Common myeloid progenitor, CD34-positive (primary cell): ENCODE measurements around the gene ZBTB14.

Source experiments
- CTCF ChIA-PET: fragments of 350-600 bp; sonication (Branson Sonifier 250); formaldehyde crosslinking; loops from one replicate; lab custom pipeline; 2021; ENCODE audit warnings: antibody characterized with exemption; lab: Charles Lee
- POLR2A ChIA-PET: fragments of 350-600 bp; sonication (Branson Sonifier 250); formaldehyde crosslinking; loops from one replicate; lab custom pipeline; 2021; ENCODE audit warnings: antibody characterized with exemption; lab: Charles Lee
- DNase-seq, 3 donors: peaks; one replicate each; pipeline versions ENCODE4 v3.0.0 to v3.0.0-alpha.2; 2013
- H3K27ac ChIP-seq, 2 experiments: 1 replicate in 1 of 2; 2 replicates in 1 of 2; pipeline ENCODE4 v1.7.0; 2013; ENCODE audit warnings: inconsistent platforms in 2 of 2, low read length in 2 of 2, mild to moderate bottlenecking in 2 of 2, low read depth in 1 of 2, moderate library complexity in 1 of 2; ENCODE audit not compliant: severe bottlenecking in 2 of 2, insufficient read depth in 1 of 2, poor library complexity in 1 of 2
- H3K27me3 ChIP-seq, 5 experiments: replicated peaks in 2 of 5; 1 replicate in 3 of 5; 2 replicates in 2 of 5; pipeline versions ENCODE4 v1.6.1 to v1.7.0; 2013; ENCODE audit warnings: low read length in 4 of 5, mild to moderate bottlenecking in 2 of 5, moderate library complexity in 2 of 5, inconsistent platforms in 1 of 5; ENCODE audit not compliant: insufficient read depth in 5 of 5, control insufficient read depth in 4 of 5
- H3K36me3 ChIP-seq, 4 experiments: 1 replicate in 2 of 4; 2 replicates in 2 of 4; pipeline versions ENCODE4 v1.6.1 to v1.7.0; 2013; ENCODE audit warnings: low read length in 3 of 4, control low read depth in 1 of 4, mild to moderate bottlenecking in 1 of 4; ENCODE audit not compliant: control insufficient read depth in 4 of 4, insufficient read depth in 4 of 4
- H3K4me1 ChIP-seq, 4 experiments: 1 replicate in 3 of 4; 2 replicates in 1 of 4; pipeline versions ENCODE4 v1.6.1 to v1.7.1; 2013; ENCODE audit warnings: low read length in 3 of 4, mild to moderate bottlenecking in 3 of 4, control low read depth in 1 of 4, inconsistent platforms in 1 of 4, moderate library complexity in 1 of 4; ENCODE audit not compliant: control insufficient read depth in 4 of 4, insufficient read depth in 4 of 4; ENCODE audit errors: control extremely low read depth in 1 of 4
- H3K4me3 ChIP-seq, 7 experiments: 1 replicate in 4 of 7; 2 replicates in 3 of 7; pipeline versions ENCODE4 v1.5.1 to v1.7.0; 2013; ENCODE audit warnings: mild to moderate bottlenecking in 7 of 7, low read length in 6 of 7, moderate library complexity in 6 of 7, inconsistent platforms in 2 of 7, low read depth in 2 of 7, control low read depth in 1 of 7; ENCODE audit not compliant: insufficient read depth in 4 of 7, control insufficient read depth in 1 of 7; ENCODE audit errors: extremely low read depth in 1 of 7
- H3K9me3 ChIP-seq, 5 experiments: 1 replicate in 4 of 5; 2 replicates in 1 of 5; pipeline versions ENCODE4 v1.6.1 to v1.7.1; 2013; ENCODE audit warnings: low read length in 4 of 5, mild to moderate bottlenecking in 2 of 5, inconsistent platforms in 1 of 5, low read depth in 1 of 5, moderate library complexity in 1 of 5; ENCODE audit not compliant: control insufficient read depth in 4 of 5, insufficient read depth in 2 of 5; ENCODE audit errors: control extremely low read depth in 1 of 5
- WGBS: methylation state at CpG from one replicate; pipeline ENCODE4 v1.1.5; 2013; ENCODE audit not compliant: insufficient coverage; 5-methylcytosine and 5-hydroxymethylcytosine counted together

Gene ZBTB14

DNA sequence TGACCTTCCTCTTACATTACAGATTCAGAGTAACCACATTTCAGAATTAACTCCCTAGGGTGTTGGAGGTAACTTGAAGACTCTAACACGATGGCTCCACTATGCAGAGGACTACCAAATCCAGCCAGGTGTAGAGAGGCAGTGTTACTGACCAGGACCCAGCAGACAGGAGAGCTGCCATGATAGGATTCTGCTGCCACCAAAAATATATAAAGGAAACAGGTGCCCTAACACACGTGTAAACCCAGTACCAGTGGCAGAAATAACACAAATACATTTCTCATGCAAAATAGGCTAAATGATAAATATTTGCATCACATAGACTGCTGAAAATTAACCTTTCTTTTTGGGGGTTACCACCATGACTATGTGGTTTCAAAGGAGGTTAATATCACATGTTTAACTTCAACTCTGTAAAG, 7.0 kb downstream of the ZBTB14 start:
- Histone ChIP-seq H3K36me3 (peaks cover 10 to 21% (median 16%) of the 10 kb centered on the region in 4 experiments), H3K4me3 (no peak overlapping the region), H3K27ac (no peak overlapping the region), H3K27me3 (no peaks in the 10 kb centered on the region), H3K9me3 (no peaks in the 10 kb centered on the region), H3K4me1 (peaks cover 0 to 4% (median 2%) of the 10 kb centered on the region in 4 experiments)
- POLR2A ChIA-PET, result no interaction called here
- no CpG with 5 or more reads among the region's 2 CpGs for WGBS
- DNase-seq, result no peak
- CTCF ChIA-PET, result no interaction called here

DNA sequence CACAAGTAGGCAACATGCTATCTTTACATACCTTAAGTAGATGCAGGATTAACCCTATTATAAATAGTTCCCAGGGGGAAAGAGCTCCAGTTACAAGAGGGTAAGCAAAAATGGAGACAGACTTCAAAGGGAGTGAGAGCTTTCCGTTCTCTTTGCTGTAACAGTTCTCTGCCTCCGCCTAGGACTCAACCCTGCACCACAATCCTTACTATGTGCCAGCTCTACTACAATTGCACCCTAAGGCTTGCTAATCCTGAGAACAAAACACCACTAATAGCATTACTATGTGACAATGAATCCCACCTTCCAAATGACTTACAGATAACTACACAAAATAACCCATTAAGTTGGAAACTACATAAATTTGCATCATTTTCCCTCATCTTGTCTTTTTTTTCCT, 7.7 kb downstream of the ZBTB14 start:
- ChIA-PET CTCF (no interaction called here), POLR2A (no interaction called here)
- H3K4me3 ChIP-seq, result no peak overlapping the region
- peaks cover 0 to 3% (median 1%) of the 10 kb centered on the region in 4 experiments for H3K4me1 ChIP-seq
- no peaks in the 10 kb centered on the region for H3K27me3 ChIP-seq
- no peak for DNase-seq
- peaks cover 10 to 21% (median 16%) of the 10 kb centered on the region in 4 experiments for H3K36me3 ChIP-seq
- H3K9me3 ChIP-seq, result no peaks in the 10 kb centered on the region
- no peak overlapping the region for H3K27ac ChIP-seq
- WGBS, result 64% methylated on average over 2 of the region's 2 CpGs

DNA sequence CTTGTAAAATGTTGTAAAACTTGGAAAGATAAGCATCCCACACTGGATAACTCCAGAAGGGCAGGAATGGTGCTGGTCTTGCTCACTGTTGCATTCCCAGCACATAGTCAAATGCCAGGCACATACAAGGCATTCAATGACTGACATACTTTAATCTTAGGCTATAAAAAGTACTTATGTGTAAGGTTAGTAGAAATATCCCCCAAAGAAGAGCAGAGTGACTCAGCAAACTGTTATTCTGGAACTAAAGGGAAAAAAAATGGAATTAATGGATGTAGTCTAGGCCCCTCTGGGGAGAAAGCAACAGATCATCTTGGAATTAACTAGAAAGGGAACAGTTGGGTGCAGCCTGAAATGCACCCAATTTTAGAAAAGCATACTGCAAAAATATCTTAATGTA, 9.0 kb downstream of the ZBTB14 start:
- CTCF ChIA-PET, result interaction anchor here (1.2 kb wide), 1 partner anchor 55 kb away, joined by 3 read pairs; no protein-coding TSS in a partner anchor
- Histone ChIP-seq H3K36me3 (peaks cover 9 to 16% (median 12%) of the 10 kb centered on the region in 4 experiments), H3K4me1 (peaks cover 0 to 5% (median 2%) of the 10 kb centered on the region in 4 experiments), H3K27ac (no peak overlapping the region), H3K9me3 (no peaks in the 10 kb centered on the region), H3K27me3 (no peaks in the 10 kb centered on the region), H3K4me3 (no peak overlapping the region)
- DNase-seq, result no peak
- POLR2A ChIA-PET, result no interaction called here

DNA sequence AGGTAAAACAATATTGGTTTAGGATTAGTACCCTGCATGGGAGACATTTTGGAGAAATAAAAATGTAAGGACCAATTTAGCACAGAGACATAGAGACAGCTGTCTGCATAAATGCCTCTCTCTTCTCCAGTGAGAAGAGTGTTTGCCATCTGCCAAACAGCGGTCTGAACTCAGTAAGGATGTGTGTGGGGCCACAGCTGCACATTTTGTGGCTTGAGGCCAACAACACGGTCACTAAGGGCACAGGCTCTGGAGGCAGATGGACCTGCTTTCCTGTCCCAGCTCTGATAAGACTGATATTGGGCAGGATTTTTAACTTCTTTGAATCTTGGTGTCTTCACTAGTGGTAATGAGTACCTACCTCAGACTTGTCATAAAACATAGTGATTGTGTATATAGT, 10.2 kb downstream of the ZBTB14 start:
- H3K36me3 ChIP-seq, result peaks cover 0 to 6% (median 3%) of the 10 kb centered on the region in 4 experiments
- 68% methylated on average over 2 of the region's 2 CpGs for WGBS
- DNase-seq, result peak in 2 of 3 donors; percentile 22 to 25
- no peak overlapping the region for H3K27ac ChIP-seq
- POLR2A ChIA-PET, result no interaction called here
- H3K9me3 ChIP-seq, result peaks cover 0 to 4% (median 0%) of the 10 kb centered on the region in 5 experiments
- H3K4me1 ChIP-seq, result peaks cover 0 to 5% (median 2%) of the 10 kb centered on the region in 4 experiments
- H3K4me3 ChIP-seq, result no peak overlapping the region
- CTCF ChIA-PET, result interaction anchor here (1.0 kb wide), 1 partner anchor 45 kb away, joined by 3 read pairs; no protein-coding TSS in a partner anchor
- no peaks in the 10 kb centered on the region for H3K27me3 ChIP-seq

DNA sequence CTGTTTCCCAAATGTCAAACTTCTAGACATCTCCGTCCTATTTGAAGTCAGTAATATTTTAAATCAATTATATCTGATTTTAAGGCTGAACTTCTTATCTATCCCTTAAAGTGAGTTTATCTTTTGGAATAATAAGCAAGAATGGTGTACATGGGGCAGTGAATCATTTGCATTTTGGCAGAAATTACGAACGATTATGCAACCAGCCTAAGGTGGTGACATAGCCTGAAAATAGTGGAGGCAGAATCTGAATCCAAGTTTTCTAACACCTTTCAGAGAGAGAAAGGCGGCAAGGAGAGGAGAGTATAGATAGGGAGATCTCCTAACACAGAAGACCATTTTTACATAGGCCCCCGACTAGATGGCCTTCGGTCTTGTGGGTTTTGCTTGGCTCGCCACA, 10.7 kb downstream of the ZBTB14 start:
- POLR2A ChIA-PET, result no interaction called here
- H3K4me1 ChIP-seq, result peaks cover 0 to 5% (median 2%) of the 10 kb centered on the region in 4 experiments
- H3K27ac ChIP-seq, result no peak overlapping the region
- CTCF ChIA-PET, result no interaction called here
- no peak overlapping the region for H3K4me3 ChIP-seq
- H3K36me3 ChIP-seq, result peaks cover 0 to 4% (median 2%) of the 10 kb centered on the region in 4 experiments
- no peaks in the 10 kb centered on the region for H3K27me3 ChIP-seq
- H3K9me3 ChIP-seq, result peaks cover 0 to 6% (median 2%) of the 10 kb centered on the region in 5 experiments
- no peak for DNase-seq
- WGBS, result 69% methylated on average over 2 of the region's 7 CpGs

DNA sequence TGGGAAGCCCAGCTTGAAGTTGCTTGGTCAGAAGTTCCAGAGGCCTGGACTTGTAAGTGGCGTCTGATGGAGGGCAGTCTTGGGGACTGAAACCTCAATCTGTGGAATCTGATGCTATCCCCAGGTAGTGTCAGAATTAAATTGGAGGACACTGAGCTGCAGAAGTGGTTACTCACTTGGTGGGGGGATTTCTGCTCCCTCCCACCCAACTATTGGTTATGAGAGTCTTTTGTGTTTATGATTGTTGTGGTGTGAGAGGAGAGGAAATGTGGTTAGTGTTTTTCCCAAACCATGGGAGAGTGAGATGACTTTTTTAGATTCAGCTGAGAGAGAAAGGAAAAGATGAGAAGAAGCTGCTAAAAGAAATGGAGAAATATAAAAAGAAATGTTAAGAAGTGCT, 12.8 kb downstream of the ZBTB14 start:
- Histone ChIP-seq H3K27me3 (no peaks in the 10 kb centered on the region), H3K36me3 (peaks cover 0 to 4% (median 0%) of the 10 kb centered on the region in 4 experiments), H3K27ac (no peak overlapping the region), H3K4me3 (no peak overlapping the region), H3K9me3 (peaks cover 0 to 17% (median 3%) of the 10 kb centered on the region in 5 experiments), H3K4me1 (peaks cover 0 to 5% (median 2%) of the 10 kb centered on the region in 4 experiments)
- 100% methylated on average over 1 of the region's 1 CpG for WGBS
- ChIA-PET CTCF (no interaction called here), POLR2A (interaction anchor here (1.2 kb wide), 1 partner anchor 11 kb away, joined by 4 read pairs; no protein-coding TSS in a partner anchor)
- DNase-seq, result no peak

DNA sequence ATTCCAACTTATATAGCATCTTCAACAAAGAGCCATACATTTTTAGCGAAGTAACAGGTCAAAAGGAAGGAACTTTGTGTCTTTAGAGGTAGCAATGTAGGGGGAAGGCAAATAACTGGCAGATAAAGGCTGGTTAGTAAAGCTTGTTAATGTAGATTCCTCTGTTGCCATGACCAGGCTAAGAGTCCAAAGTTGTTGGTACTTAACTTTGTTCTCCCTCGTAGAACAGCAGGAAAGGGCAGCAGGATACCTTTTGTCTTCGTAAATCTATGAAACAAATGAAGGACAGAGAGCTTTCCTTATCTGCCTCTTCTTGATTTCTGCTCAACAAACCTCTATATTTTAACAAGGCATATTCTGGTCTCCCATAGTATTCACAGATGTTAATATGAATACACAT, 18.6 kb downstream of the ZBTB14 start:
- Histone ChIP-seq H3K27me3 (no peaks in the 10 kb centered on the region), H3K9me3 (peaks cover 0 to 19% (median 3%) of the 10 kb centered on the region in 5 experiments), H3K36me3 (no peaks in the 10 kb centered on the region), H3K27ac (no peak overlapping the region), H3K4me1 (no peaks in the 10 kb centered on the region), H3K4me3 (no peak overlapping the region)
- POLR2A ChIA-PET, result no interaction called here
- 62% methylated on average over 2 of the region's 3 CpGs for WGBS
- CTCF ChIA-PET, result no interaction called here
- no peak for DNase-seq
